GM21367 (cell line): Measurements from ENCODE around the gene SLCO3A1.

ENCODE experiments used
- ATAC-seq: cut with Tn5 transposase; IDR thresholded peaks from one replicate; pipeline ENCODE4 v1.9.1; 2021; ENCODE audit not compliant: unreplicated experiment

The SLCO3A1 gene

GRCh38 chr15:91853511-91853947 is at the start of gene SLCO3A1:
Gene SLCO3A1 (plus strand): TSS chr15:91853708.
- ATAC-seq: peak; percentile 10

- no peak for ATAC-seq
Measured at GRCh38 chr15:91807122-91807521, 46.4 kb upstream of the SLCO3A1 start.

GRCh38 chr15:91813924-91814323 is 39.6 kb upstream of the SLCO3A1 start:
- ATAC-seq: no peak

GRCh38 chr15:91816942-91817341 is 36.6 kb upstream of the SLCO3A1 start:
- ATAC-seq: no peak

- no peak for ATAC-seq
Measured at GRCh38 chr15:91821458-91821857, 32.0 kb upstream of the SLCO3A1 start.

GRCh38 chr15:91824256-91824655 is 29.3 kb upstream of the SLCO3A1 start:
- no peak for ATAC-seq

GRCh38 chr15:91826443-91826842 is 27.1 kb upstream of the SLCO3A1 start:
- ATAC-seq: no peak

GRCh38 chr15:91833056-91833455 is 20.5 kb upstream of the SLCO3A1 start:
- ATAC-seq: no peak

GRCh38 chr15:91839867-91840266 is 13.6 kb upstream of the SLCO3A1 start:
- ATAC-seq: no peak

- ATAC-seq: no peak
Measured at GRCh38 chr15:91841861-91842260, 11.6 kb upstream of the SLCO3A1 start.

GRCh38 chr15:91844341-91844740 is 9.2 kb upstream of the SLCO3A1 start:
- no peak for ATAC-seq

GRCh38 chr15:91844928-91845327 is 8.6 kb upstream of the SLCO3A1 start:
- no peak for ATAC-seq

- no peak for ATAC-seq
Measured at GRCh38 chr15:91845720-91846119, 7.8 kb upstream of the SLCO3A1 start.

GRCh38 chr15:91849180-91849579 is 4.3 kb upstream of the SLCO3A1 start:
- ATAC-seq: no peak

GRCh38 chr15:91849749-91850161 is 3.8 kb upstream of the SLCO3A1 start:
- no peak for ATAC-seq

- ATAC-seq: peak; percentile 41
Measured at GRCh38 chr15:91852741-91853510, 582 bp upstream of the SLCO3A1 start.

- no peak for ATAC-seq
Measured at GRCh38 chr15:91853948-91854638, 585 bp downstream of the SLCO3A1 start.

GRCh38 chr15:91854639-91854990 is 1.1 kb downstream of the SLCO3A1 start:
- ATAC-seq: no peak

GRCh38 chr15:91855241-91855640 is 1.7 kb downstream of the SLCO3A1 start:
- no peak for ATAC-seq

GRCh38 chr15:91855684-91856489 is 2.4 kb downstream of the SLCO3A1 start:
- ATAC-seq: no peak

GRCh38 chr15:91857224-91857585 is 3.7 kb downstream of the SLCO3A1 start:
- no peak for ATAC-seq

GRCh38 chr15:91857772-91858171 is 4.3 kb downstream of the SLCO3A1 start:
- ATAC-seq: peak; percentile 52
